Endothelial cell of umbilical vein (primary cell): ENCODE measurements around the gene CAMSAP1. TPM values are rescaled to one million over a fixed set of nuclear protein-coding genes. Genes with fewer than 3 reads are reported as not detected.

Source experiments
- BruUV-seq: library from RNA; stranded (reverse); fragments of 400-500 nt; replicated peaks from 2 replicates; lab custom pipeline; 2021; lab: Mats Ljungman, UMichigan
- CTCF ChIA-PET: fragments of 300-600, 350-600 bp; sonication (Branson Sonifier 250); formaldehyde crosslinking; loops from one replicate; lab custom pipeline; 2021; ENCODE audit warnings: antibody characterized with exemption, inconsistent platforms; lab: Charles Lee
- POLR2A ChIA-PET: fragments of 300-600, 350-600 bp; sonication (Branson Sonifier 250); formaldehyde crosslinking; loops from one replicate; lab custom pipeline; 2021; ENCODE audit warnings: antibody characterized with exemption, inconsistent platforms; lab: Charles Lee
- DNase-seq: peaks from one replicate; pipeline ENCODE4 v3.0.0-alpha.2; 2011; ENCODE audit warnings: low read depth, low spot score
- FAIRE-seq: peaks from 2 replicates; lab custom pipeline; 2011; peaks lifted over from hg19 to GRCh38; lab: Jason Lieb, UNC
- H2AFZ ChIP-seq: 2 replicates; pipeline ENCODE4 v1.6.0; 2012; ENCODE audit warnings: low read depth, low read length, control low read depth, inconsistent platforms
- H3K27ac ChIP-seq: 2 replicates; pipeline ENCODE4 v1.5.1; 2011; ENCODE audit warnings: low read depth, mild to moderate bottlenecking, control low read depth, low read length, moderate library complexity; ENCODE audit not compliant: insufficient read depth
- H3K27me3 ChIP-seq, 2 experiments: 2 replicates each; pipeline versions ENCODE4 v1.6.0 to v1.6.1; 2011; ENCODE audit warnings: low read length in 2 of 2, mixed read lengths in 1 of 2; ENCODE audit not compliant: control insufficient read depth in 2 of 2, insufficient read depth in 2 of 2
- H3K36me3 ChIP-seq, 2 experiments: 2 replicates in 1 of 2; 3 replicates in 1 of 2; pipeline ENCODE4 v1.5.1; 2011; ENCODE audit warnings: low read length in 2 of 2, mild to moderate bottlenecking in 1 of 2, moderate library complexity in 1 of 2; ENCODE audit not compliant: control insufficient read depth in 2 of 2, insufficient read depth in 2 of 2; ENCODE audit errors: extremely low read depth in 1 of 2
- H3K4me1 ChIP-seq: 3 replicates; pipeline ENCODE4 v1.5.1; 2011; ENCODE audit warnings: mild to moderate bottlenecking, low read length; ENCODE audit not compliant: control insufficient read depth, insufficient read depth; ENCODE audit errors: extremely low read depth
- H3K4me2 ChIP-seq: 2 replicates; pipeline ENCODE4 v1.6.1; 2011; ENCODE audit warnings: low read length, control low read depth, mixed read lengths; ENCODE audit not compliant: insufficient read depth
- H3K4me3 ChIP-seq, 3 experiments: fragments of 200-600 bp in 1 of 3; sonication (generic), shearing (Covaris generic) in 1 of 3; replicated peaks in 1 of 3; 2 replicates each; pipeline ENCODE4 v1.5.1; 2011 to 2016; ENCODE audit warnings: control low read depth in 3 of 3, low read length in 3 of 3, mild to moderate bottlenecking in 2 of 3, inconsistent platforms in 1 of 3, low read depth in 1 of 3, moderate library complexity in 1 of 3; ENCODE audit not compliant: insufficient read depth in 1 of 3
- H3K79me2 ChIP-seq: 2 replicates; pipeline ENCODE4 v1.6.0; 2012; ENCODE audit warnings: low read length, inconsistent platforms; ENCODE audit not compliant: control insufficient read depth, insufficient read depth
- H3K9ac ChIP-seq: replicated peaks from 2 replicates; pipeline ENCODE3; 2011; ENCODE audit warnings: low read length, control low read depth; ENCODE audit not compliant: insufficient read depth; ENCODE audit errors: extremely low read depth
- H3K9me1 ChIP-seq: replicated peaks from 3 replicates; pipeline ENCODE4 v1.6.0; 2011; ENCODE audit warnings: mild to moderate bottlenecking, low read length; ENCODE audit not compliant: control insufficient read depth, insufficient read depth; ENCODE audit errors: extremely low read depth
- H3K9me3 ChIP-seq: replicated peaks from 2 replicates; pipeline ENCODE4 v1.5.1; 2012; ENCODE audit warnings: low read length, inconsistent platforms; ENCODE audit not compliant: control insufficient read depth, insufficient read depth
- H4K20me1 ChIP-seq: replicated peaks from 2 replicates; pipeline ENCODE3; 2011; ENCODE audit warnings: mild to moderate bottlenecking, low read length; ENCODE audit not compliant: control insufficient read depth, insufficient read depth; ENCODE audit errors: extremely low read depth
- EZH2 ChIP-seq: IDR thresholded peaks from 2 replicates; pipeline ENCODE4 v1.6.1; 2012; ENCODE audit warnings: borderline replicate concordance, low read depth, mild to moderate bottlenecking, moderate library complexity, low read length, inconsistent platforms; ENCODE audit not compliant: severe bottlenecking
- FOS ChIP-seq: IDR thresholded peaks from 2 replicates; pipeline ENCODE4 v1.6.1; 2011; ENCODE audit warnings: mild to moderate bottlenecking, low read length, moderate library complexity, borderline replicate concordance; ENCODE audit not compliant: insufficient read depth
- GATA2 ChIP-seq: IDR thresholded peaks from 2 replicates; pipeline ENCODE4 v1.7.0; 2011; ENCODE audit warnings: low read depth, mild to moderate bottlenecking, moderate library complexity, mixed read lengths, low read length; ENCODE audit not compliant: insufficient read length, insufficient read depth
- JUN ChIP-seq: IDR thresholded peaks from 2 replicates; pipeline ENCODE4 v1.6.1; 2011; ENCODE audit warnings: borderline replicate concordance, low read depth; ENCODE audit not compliant: insufficient read length, insufficient read depth
- MAX ChIP-seq: IDR thresholded peaks from 2 replicates; pipeline ENCODE4 v1.6.1; 2011; ENCODE audit not compliant: insufficient read depth, insufficient read length
- MYC ChIP-seq: IDR thresholded peaks from one replicate; pipeline ENCODE4 v1.6.1; 2011; ENCODE audit warnings: mild to moderate bottlenecking, low read depth, low read length
- POLR2A ChIP-seq: IDR thresholded peaks from 2 replicates; pipeline ENCODE4 v1.6.1; 2012; ENCODE audit warnings: low read depth, mild to moderate bottlenecking, control low read depth, low read length
- POLR2AphosphoS5 ChIP-seq: IDR thresholded peaks from 2 replicates; pipeline ENCODE4 v1.6.1; 2012; ENCODE audit warnings: low read depth, mild to moderate bottlenecking, control low read depth, low read length, moderate library complexity; ENCODE audit not compliant: insufficient read depth
- dilution Hi-C: fragments of 300-500 bp; cut with MboI; formaldehyde crosslinking; loops from one replicate; pipeline ENCODE4 v1.15.0; 2019; ENCODE audit warnings: low sequenced_read_pairs; ENCODE audit not compliant: extremely low pct_ligation_motif_present
- intact Hi-C: fragments of 100-400 bp; cut with micrococcal nuclease; formaldehyde crosslinking; loops from one replicate; pipeline ENCODE4 v1.10.0; 2022
- polyA plus RNA-seq, 4 experiments: library from polyadenylated mRNA; depleted of rRNA in 3 of 4; stranded (reverse) in 3 of 4; unstranded in 1 of 4; fragments of >200 nt; gene quantifications; 2 replicates each; pipeline versions ENCODE4 v1.2.1 to v1.2.3, GENCODE V29; 2011 to 2012; ENCODE audit warnings: missing spikeins in 1 of 4
- total RNA-seq: library from RNA; stranded (reverse); gene quantifications from 2 replicates; pipeline ENCODE4 v1.2.3, GENCODE V29; 2021
- TF ChIP-seq, protein P1 (sequence below), 2 donors: IDR thresholded peaks; 1 replicate in 1 of 2; 2 replicates in 1 of 2; pipeline ENCODE4 v1.5.1; 2011; ENCODE audit warnings: low read length in 2 of 2, mild to moderate bottlenecking in 2 of 2, moderate library complexity in 2 of 2, control low read depth in 1 of 2, inconsistent platforms in 1 of 2, low read depth in 1 of 2; ENCODE audit not compliant: insufficient read depth in 1 of 2; ENCODE audit errors: extremely low read depth in 1 of 2

Gene CAMSAP1
- total and polyA plus RNA-seq, 2 donors (not counting 3 experiments of a cell fraction or from before 2014, with no cell fraction given), result 8.1 to 25.5 TPM

DNA sequence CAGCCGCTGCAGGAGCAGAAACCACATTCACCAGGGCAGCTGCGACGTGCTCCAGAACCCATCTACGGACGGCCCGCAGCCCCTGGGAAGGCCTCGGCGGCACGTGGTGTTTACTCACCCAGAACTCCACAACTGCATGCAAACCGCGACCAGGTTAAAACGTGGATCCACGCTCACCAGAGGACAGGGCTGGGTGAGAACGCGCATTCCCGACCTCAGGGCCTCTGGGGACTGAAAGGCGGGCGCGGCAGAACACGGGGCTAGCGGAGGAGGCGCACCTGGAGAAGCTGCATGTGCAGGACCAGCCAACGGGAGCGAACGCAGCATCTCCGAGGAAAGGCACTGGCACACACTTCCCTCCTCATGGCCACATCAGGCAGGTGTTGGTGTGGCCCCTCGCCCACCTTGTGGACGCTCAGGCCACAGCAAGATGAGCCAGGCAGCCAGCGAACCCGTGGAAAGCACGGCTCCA, 24.0 kb upstream of the CAMSAP1 start:
- no peak overlapping the region for H3K9ac ChIP-seq
- intact Hi-C loops, result no loop called here
- no peak for FAIRE-seq
- peaks cover 7% of the 10 kb centered on the region for H3K4me1 ChIP-seq
- H3K79me2 ChIP-seq, result no peaks in the 10 kb centered on the region
- POLR2A ChIA-PET, result interaction anchor here (0.5 kb wide), 1 partner anchor 24 kb away, joined by 3 read pairs; the partner anchor contains the start of gene CAMSAP1
- TF ChIP-seq POLR2AphosphoS5, result no peak
- no peak for TF ChIP-seq MAX
- no peak for TF ChIP-seq POLR2A
- TF ChIP-seq JUN, result no peak
- TF ChIP-seq GATA2, result no peak
- H3K4me3 ChIP-seq, result no peak overlapping the region
- no peaks in the 10 kb centered on the region for H4K20me1 ChIP-seq
- no peaks in the 10 kb centered on the region for H3K27me3 ChIP-seq
- H2AFZ ChIP-seq, result no peak overlapping the region
- no peak for DNase-seq
- no peaks in the 10 kb centered on the region for H3K9me3 ChIP-seq
- no TSS peak for BruUV-seq
- no peak overlapping the region for H3K27ac ChIP-seq
- peaks cover 0 to 12% of the 10 kb centered on the region in 2 experiments for H3K36me3 ChIP-seq
- dilution Hi-C loops, result no loop called here
- H3K9me1 ChIP-seq, result no peaks in the 10 kb centered on the region
- H3K4me2 ChIP-seq, result no peak overlapping the region
- CTCF ChIA-PET, result no interaction called here

DNA sequence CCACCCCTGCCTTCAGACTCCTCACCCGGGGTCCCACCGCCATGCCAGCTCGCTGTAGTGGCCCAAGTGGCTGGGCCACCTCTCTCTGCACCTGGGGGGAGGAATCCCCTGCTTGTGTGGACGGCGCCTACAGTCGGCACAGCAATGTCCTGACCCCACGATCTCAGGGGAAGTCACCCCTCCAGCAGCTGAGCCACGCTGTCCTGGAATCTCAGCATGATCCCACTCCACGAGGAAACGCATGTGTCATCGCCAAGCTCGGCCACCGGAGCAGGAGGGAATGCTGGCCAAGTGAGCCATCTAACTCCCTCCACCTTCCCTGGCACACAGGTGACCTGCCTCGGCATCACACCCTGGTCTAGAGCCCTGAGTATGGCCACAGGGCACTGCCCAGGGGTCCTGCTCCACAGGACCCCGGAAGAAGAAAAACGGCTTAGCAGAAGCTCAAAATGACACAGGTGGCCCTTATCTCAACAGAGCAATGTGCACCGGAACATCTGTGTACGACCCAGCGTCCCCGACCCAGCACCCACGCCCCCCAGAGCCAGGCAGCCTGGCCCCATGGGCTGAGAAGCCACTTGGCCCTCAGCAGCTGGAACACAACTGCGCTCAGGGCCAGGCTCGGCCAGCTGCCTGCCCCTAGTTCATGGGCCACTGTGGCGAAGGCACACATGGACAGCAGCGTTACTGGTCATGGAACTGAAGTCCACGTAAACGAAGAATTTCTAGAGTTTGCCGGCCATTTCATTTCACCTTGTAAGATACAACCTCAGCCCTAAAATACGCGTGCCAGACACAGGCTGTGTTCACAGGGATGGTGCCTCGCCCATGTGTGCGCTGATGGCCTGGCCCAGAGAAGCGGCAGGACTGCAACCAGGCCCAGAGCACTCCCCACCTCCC, 23.4 kb upstream of the CAMSAP1 start:
- H3K9ac ChIP-seq, result no peak overlapping the region
- ChIA-PET CTCF (no interaction called here), POLR2A (interaction anchor here (0.5 kb wide), 1 partner anchor 23 kb away, joined by 3 read pairs; the partner anchor contains the start of gene CAMSAP1)
- DNase-seq (no peak), FAIRE-seq (no peak)
- H4K20me1 ChIP-seq, result no peaks in the 10 kb centered on the region
- no peak overlapping the region for H3K27ac ChIP-seq
- dilution Hi-C loops (no loop called here), intact Hi-C loops (no loop called here)
- H3K9me3 ChIP-seq, result no peaks in the 10 kb centered on the region
- peaks cover 0 to 12% of the 10 kb centered on the region in 2 experiments for H3K36me3 ChIP-seq
- H3K79me2 ChIP-seq, result no peaks in the 10 kb centered on the region
- H3K4me1 ChIP-seq, result peaks cover 7% of the 10 kb centered on the region
- H3K4me2 ChIP-seq, result no peak overlapping the region
- BruUV-seq, result no TSS peak
- TF ChIP-seq FOS (no peak), EZH2 (no peak), MYC (no peak), POLR2A (no peak), JUN (no peak)
- TF ChIP-seq, protein P1, sequence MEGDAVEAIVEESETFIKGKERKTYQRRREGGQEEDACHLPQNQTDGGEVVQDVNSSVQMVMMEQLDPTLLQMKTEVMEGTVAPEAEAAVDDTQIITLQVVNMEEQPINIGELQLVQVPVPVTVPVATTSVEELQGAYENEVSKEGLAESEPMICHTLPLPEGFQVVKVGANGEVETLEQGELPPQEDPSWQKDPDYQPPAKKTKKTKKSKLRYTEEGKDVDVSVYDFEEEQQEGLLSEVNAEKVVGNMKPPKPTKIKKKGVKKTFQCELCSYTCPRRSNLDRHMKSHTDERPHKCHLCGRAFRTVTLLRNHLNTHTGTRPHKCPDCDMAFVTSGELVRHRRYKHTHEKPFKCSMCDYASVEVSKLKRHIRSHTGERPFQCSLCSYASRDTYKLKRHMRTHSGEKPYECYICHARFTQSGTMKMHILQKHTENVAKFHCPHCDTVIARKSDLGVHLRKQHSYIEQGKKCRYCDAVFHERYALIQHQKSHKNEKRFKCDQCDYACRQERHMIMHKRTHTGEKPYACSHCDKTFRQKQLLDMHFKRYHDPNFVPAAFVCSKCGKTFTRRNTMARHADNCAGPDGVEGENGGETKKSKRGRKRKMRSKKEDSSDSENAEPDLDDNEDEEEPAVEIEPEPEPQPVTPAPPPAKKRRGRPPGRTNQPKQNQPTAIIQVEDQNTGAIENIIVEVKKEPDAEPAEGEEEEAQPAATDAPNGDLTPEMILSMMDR (IDR thresholded peaks at IDR 0.05; ENCODE audit: extremely low read depth in 1 of 2, insufficient read depth in 1 of 2, low read depth in 1 of 2, low read length in 2 of 2), result no peak
- no peaks in the 10 kb centered on the region for H3K27me3 ChIP-seq
- no peak overlapping the region for H3K4me3 ChIP-seq
- H2AFZ ChIP-seq, result no peak overlapping the region
- no peaks in the 10 kb centered on the region for H3K9me1 ChIP-seq
